GM20000 (cell line): ENCODE measurements around the gene KANK3.

ENCODE experiments used
- DNase-seq: peaks from one replicate; pipeline ENCODE4 v3.0.0; 2012; ENCODE audit warnings: low spot score
- TF ChIP-seq, protein P1 (sequence below): IDR thresholded peaks from 2 replicates; pipeline ENCODE4 v1.5.1; 2012; ENCODE audit warnings: mild to moderate bottlenecking, control low read depth; ENCODE audit errors: extremely low read depth, missing control alignments

KANK3 gene

DNA sequence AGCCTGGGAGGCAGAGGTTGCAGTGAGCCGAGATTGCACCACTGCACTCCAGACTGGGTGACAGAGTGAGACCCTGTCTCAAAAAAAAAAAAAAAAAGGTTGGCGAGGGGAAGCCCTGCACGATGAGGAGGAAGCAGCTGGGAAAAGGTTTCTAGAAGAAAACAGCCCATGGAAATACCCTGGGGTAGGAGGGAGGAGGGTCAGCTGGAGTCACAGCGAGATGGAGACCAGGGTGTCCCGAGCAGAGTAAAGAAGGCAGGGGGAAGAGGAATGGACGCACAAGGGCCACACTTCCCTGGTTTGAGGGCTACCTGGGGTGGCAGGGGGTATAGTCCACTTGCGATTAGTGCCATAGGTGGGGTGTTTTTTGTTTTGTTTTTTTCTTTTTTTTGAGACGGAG lies 6.4 kb downstream of the KANK3 start:
- DNase-seq: peak; percentile 31
- TF ChIP-seq, protein P1, sequence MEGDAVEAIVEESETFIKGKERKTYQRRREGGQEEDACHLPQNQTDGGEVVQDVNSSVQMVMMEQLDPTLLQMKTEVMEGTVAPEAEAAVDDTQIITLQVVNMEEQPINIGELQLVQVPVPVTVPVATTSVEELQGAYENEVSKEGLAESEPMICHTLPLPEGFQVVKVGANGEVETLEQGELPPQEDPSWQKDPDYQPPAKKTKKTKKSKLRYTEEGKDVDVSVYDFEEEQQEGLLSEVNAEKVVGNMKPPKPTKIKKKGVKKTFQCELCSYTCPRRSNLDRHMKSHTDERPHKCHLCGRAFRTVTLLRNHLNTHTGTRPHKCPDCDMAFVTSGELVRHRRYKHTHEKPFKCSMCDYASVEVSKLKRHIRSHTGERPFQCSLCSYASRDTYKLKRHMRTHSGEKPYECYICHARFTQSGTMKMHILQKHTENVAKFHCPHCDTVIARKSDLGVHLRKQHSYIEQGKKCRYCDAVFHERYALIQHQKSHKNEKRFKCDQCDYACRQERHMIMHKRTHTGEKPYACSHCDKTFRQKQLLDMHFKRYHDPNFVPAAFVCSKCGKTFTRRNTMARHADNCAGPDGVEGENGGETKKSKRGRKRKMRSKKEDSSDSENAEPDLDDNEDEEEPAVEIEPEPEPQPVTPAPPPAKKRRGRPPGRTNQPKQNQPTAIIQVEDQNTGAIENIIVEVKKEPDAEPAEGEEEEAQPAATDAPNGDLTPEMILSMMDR: no peak

DNA sequence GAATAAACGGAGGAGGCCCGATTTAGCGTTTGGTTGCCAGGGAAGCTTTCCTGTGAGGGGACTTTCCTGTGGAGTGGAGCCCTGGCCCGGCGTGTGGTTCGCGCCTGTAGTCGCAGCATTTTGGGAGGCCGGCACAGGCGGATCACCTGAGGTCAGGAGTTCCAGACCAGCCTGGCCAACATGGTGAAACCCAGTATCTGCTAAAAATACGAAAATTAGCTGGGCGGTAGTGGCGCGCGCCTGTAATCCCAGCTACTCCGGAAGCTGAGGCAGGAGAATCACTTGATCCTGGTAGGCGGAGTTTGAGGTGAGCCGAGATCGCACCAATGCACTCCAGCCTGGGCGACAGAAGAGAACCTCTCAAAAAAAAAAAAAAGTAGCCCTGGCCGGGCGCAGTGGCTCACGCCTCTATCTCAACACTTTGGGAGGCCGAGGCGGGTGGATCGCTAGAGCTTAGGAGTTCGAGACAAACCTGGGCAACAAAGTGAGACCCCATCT lies 6.9 kb downstream of the KANK3 start:
- TF ChIP-seq, protein P1: no peak
- DNase-seq: no peak

DNA sequence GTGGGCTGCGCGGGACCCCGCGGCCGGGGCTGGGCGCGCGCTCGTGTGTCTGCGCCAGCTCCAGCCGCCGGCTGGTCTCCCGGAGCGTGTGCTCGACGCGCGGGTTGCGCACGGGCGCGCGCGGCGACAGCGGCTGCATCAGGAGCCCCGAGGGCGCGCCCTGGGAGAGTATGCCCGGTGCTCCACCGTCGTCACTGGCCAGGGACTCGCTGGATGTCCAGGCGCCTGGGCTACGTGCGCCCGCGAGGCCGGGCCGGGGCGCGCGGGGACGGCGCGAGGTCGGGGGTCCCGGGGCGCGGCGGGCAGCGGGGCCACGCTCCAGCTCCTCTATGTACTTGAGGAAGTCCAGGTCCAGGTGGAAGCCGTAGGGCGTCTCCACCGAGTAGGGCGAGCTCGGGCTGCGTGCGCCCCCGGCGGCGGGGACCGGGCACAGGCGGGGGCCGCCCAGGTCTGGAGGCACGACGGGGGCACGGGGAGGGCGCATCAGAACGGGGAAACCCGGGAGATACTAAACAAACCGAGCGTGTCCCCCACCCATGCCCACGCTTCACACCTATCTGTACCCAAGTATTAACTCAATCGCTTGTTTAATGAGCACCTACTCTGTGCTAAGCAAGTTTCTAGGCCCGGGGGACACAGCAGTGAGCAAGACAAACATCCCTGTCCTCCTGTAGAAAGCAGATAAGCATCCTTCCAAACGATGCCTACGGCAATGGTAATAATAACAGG lies 7.6 kb downstream of the KANK3 start:
- TF ChIP-seq, protein P1: no peak
- peak; percentile 82 for DNase-seq

DNA sequence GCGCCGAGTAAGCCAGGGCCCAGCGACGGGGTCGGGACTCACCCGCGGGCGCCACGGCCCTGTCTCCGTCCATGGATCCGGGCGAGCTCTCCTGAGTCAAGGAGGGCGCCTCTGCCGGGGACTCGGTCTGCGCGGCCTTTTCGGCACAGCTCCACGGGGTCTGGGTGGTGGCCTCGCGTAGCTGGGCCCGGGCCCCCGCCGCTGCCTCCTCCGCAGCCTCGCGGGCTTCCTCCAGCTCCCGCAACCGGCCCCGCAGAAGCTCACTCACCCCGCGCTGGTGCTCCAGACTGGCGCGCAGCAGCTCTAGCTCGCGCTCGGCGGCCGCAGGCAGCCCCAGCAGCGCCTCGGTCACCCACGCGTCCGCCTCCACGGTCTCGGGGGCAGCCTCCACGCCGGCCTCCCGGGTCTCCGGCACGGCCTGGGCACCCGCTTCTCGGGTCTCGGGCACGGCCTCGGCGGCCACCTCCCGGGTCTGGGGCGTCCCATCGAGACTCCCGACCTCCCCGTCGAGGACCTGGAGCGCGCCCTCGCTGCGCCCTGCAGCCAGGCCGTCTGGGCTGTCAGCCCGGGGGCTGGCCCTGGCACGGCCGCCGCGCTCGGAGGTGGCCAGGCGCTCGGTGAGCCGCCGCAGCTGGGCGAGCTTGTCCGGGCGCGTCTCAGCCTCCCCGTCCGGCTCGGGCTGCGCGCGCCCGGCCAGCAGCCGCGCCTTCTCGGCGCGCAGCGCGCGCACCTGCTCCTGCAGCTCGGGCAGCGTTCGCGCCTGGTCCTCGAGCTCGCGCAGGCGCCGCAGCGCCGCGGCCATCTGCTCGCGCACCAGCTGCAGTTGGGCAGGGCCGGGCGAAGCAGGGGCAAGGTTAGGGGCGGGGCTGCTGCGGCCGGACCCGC lies 8.4 kb downstream of the KANK3 start:
- DNase-seq: no peak
- TF ChIP-seq, protein P1: no peak

DNA sequence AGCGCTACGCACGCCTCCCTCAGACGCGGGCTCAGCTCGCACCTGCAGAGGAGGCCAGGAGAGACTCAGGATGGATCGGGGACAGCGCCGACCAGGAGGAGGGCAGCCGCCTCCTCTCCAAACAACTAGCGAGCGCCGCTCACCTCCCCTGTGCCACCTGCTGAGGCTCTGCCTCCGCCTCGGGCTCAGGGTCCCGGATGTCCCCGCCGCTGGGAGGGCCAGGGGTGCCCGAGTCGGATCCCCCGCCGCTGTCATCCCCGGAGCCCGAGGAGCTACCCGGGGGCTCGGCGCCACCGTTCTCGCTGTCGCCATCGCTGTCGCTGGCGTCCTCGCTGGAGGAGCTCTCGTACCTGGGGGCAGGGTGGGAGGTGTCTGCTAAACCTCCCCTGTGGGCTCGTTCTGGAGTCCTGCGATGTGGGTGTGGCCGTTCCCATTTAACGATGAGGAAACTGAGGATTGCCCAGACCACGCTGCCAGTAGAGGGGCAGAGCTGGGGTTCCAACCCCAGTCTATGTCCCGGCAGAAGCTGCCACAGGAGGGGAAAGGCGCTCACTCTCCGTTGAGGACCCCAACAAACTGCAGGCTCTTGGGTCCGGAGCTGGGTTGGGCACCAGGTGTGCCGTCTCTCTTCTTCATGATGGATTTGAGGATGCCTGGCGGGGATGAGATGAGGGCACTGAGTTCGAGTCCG lies 9.2 kb downstream of the KANK3 start:
- TF ChIP-seq, protein P1: no peak
- DNase-seq: peak; percentile 34

- TF ChIP-seq, protein P1: no peak
Measured at GRCh38 chr19:8332976-8333766, 9.9 kb downstream of the KANK3 start.

More at GRCh38 chr19:8332976-8333766, 9.9 kb downstream of the KANK3 start:
- DNase-seq: peak; percentile 15
